Caco-2 (cell line): ENCODE data around the gene AGAP1. TPM values are rescaled to one million over a fixed set of nuclear protein-coding genes. Genes with fewer than 3 reads are reported as not detected.

Experiments used
- BruUV-seq: library from RNA; stranded (reverse); fragments of 400-500 nt; replicated peaks from 2 replicates; lab custom pipeline; 2021; lab: Mats Ljungman, UMichigan
- CTCF ChIA-PET: fragments of 300-600 bp; sonication (Branson Sonifier 250); formaldehyde crosslinking; loops from one replicate; lab custom pipeline; 2022; ENCODE audit warnings: antibody characterized with exemption; lab: Charles Lee
- POLR2A ChIA-PET: fragments of 300-600 bp; sonication (Branson Sonifier 250); formaldehyde crosslinking; loops from one replicate; lab custom pipeline; 2022; ENCODE audit warnings: antibody characterized with exemption; lab: Charles Lee
- DNase-seq, 2 experiments: peaks; one replicate each; pipeline versions ENCODE4 v3.0.0 to v3.0.0-alpha.2; 2020 to 2022
- H3K27me3 ChIP-seq: replicated peaks from 2 replicates; pipeline ENCODE4 v1.6.0; 2011; ENCODE audit warnings: low read length; ENCODE audit not compliant: control insufficient read depth, insufficient read depth
- H3K36me3 ChIP-seq: 2 replicates; pipeline ENCODE4 v1.5.1; 2011; ENCODE audit warnings: low read length; ENCODE audit not compliant: control insufficient read depth, insufficient read depth
- H3K4me1 ChIP-seq: fragments of 250-450 bp; sonication (Bioruptor Pico); 2 replicates; pipeline ENCODE4 v1.5.1; 2020; ENCODE audit warnings: mild to moderate bottlenecking
- H3K4me3 ChIP-seq: 2 replicates; pipeline ENCODE4 v1.5.1; 2011; ENCODE audit warnings: low read depth, mild to moderate bottlenecking, control low read depth, low read length
- H3K9me3 ChIP-seq: fragments of 250-450 bp; sonication (Bioruptor Pico); 2 replicates; pipeline ENCODE4 v1.5.1; 2020; ENCODE audit warnings: mild to moderate bottlenecking, moderate library complexity
- H3K27ac Mint-ChIP-seq: one replicate; pipeline ENCODE4 v1.8.0; 2022; ENCODE audit warnings: mixed read lengths; ENCODE audit not compliant: unreplicated experiment
- H3K27me3 Mint-ChIP-seq: one replicate; pipeline ENCODE4 v1.8.0; 2022; ENCODE audit warnings: mixed read lengths; ENCODE audit not compliant: insufficient read depth, unreplicated experiment
- H3K36me3 Mint-ChIP-seq: one replicate; pipeline ENCODE4 v1.8.0; 2022; ENCODE audit warnings: mild to moderate bottlenecking, mixed read lengths; ENCODE audit not compliant: insufficient read depth, unreplicated experiment
- H3K4me1 Mint-ChIP-seq: one replicate; pipeline ENCODE4 v1.8.0; 2022; ENCODE audit warnings: low read depth, mixed read lengths; ENCODE audit not compliant: unreplicated experiment
- H3K4me3 Mint-ChIP-seq: one replicate; pipeline ENCODE4 v1.8.0; 2022; ENCODE audit warnings: mild to moderate bottlenecking, moderate library complexity, mixed read lengths; ENCODE audit not compliant: unreplicated experiment
- H3K9me3 Mint-ChIP-seq: one replicate; pipeline ENCODE4 v1.8.0; 2022; ENCODE audit warnings: mixed read lengths; ENCODE audit not compliant: unreplicated experiment
- CTCF ChIP-seq, 2 experiments: fragments of 200-600 bp in 1 of 2; IDR thresholded peaks; 1 replicate in 1 of 2; 2 replicates in 1 of 2; pipeline versions ENCODE4 v1.5.1 to v1.8.0; 2011 to 2022; ENCODE audit warnings: antibody characterized with exemption in 1 of 2, control low read depth in 1 of 2, inconsistent platforms in 1 of 2, low read depth in 1 of 2, low read length in 1 of 2, mild to moderate bottlenecking in 1 of 2, moderate library complexity in 1 of 2; ENCODE audit not compliant: insufficient read depth in 1 of 2, severe bottlenecking in 1 of 2, unreplicated experiment in 1 of 2
- intact Hi-C: fragments of 100-400 bp; cut with micrococcal nuclease; formaldehyde crosslinking; loops from one replicate; pipeline ENCODE4 v1.10.0; 2022; ENCODE audit not compliant: unreplicated experiment
- total RNA-seq: library from RNA; stranded (reverse); gene quantifications from 2 replicates; pipeline ENCODE4 v1.2.3, GENCODE V29; 2022

Gene AGAP1
- total RNA-seq, 1 experiment from 2014 or later, result 41.7 TPM

GRCh38 chr2:236146436-236146835 is 652.6 kb downstream of the AGAP1 start:
- intact Hi-C loops, result no loop called here
- ChIA-PET CTCF (interaction anchor here (0.6 kb wide), 1 partner anchor 11 kb away, joined by 7 read pairs; no protein-coding TSS in a partner anchor), POLR2A (no interaction called here)

GRCh38 chr2:236155406-236155805 is 661.6 kb downstream of the AGAP1 start:
- no peaks in the 10 kb centered on the region for H3K9me3 ChIP-seq
- Mint-ChIP-seq H3K36me3 (no peaks in the 10 kb centered on the region), H3K27me3 (peaks cover 7% of the 10 kb centered on the region), H3K9me3 (peaks cover 15% of the 10 kb centered on the region), H3K4me1 (no peaks in the 10 kb centered on the region), H3K27ac (no peak overlapping the region), H3K4me3 (no peak overlapping the region)
- no peaks in the 10 kb centered on the region for H3K27me3 ChIP-seq
- no peak for TF ChIP-seq CTCF (IDR thresholded peaks at IDR 0.05; ENCODE audit: insufficient read depth in 1 of 2, low read depth in 1 of 2, low read length in 1 of 2, severe bottlenecking in 1 of 2, unreplicated experiment in 1 of 2)
- DNase-seq, result no peak
- H3K4me1 ChIP-seq, result no peaks in the 10 kb centered on the region
- H3K36me3 ChIP-seq, result no peaks in the 10 kb centered on the region
- no peak overlapping the region for H3K4me3 ChIP-seq
- ChIA-PET POLR2A (no interaction called here), CTCF (no interaction called here)
- no TSS peak for BruUV-seq
- intact Hi-C loops, result no loop called here

More at GRCh38 chr2:236146436-236146835, 652.6 kb downstream of the AGAP1 start:
- H3K36me3 Mint-ChIP-seq, result no peaks in the 10 kb centered on the region
- DNase-seq, result no peak
- H3K4me3 Mint-ChIP-seq, result no peak overlapping the region
- no peaks in the 10 kb centered on the region for H3K27me3 Mint-ChIP-seq
- BruUV-seq, result no TSS peak
- no peaks in the 10 kb centered on the region for H3K9me3 Mint-ChIP-seq
- Histone ChIP-seq H3K27me3 (no peaks in the 10 kb centered on the region), H3K9me3 (no peaks in the 10 kb centered on the region), H3K36me3 (no peaks in the 10 kb centered on the region), H3K4me1 (no peaks in the 10 kb centered on the region), H3K4me3 (no peak overlapping the region)
- no peak for TF ChIP-seq CTCF (IDR thresholded peaks at IDR 0.05; ENCODE audit: insufficient read depth in 1 of 2, low read depth in 1 of 2, low read length in 1 of 2, severe bottlenecking in 1 of 2, unreplicated experiment in 1 of 2)
- H3K4me1 Mint-ChIP-seq, result no peaks in the 10 kb centered on the region
- no peak overlapping the region for H3K27ac Mint-ChIP-seq

- H3K9me3 Mint-ChIP-seq, result peaks cover 15% of the 10 kb centered on the region
- no peaks in the 10 kb centered on the region for H3K9me3 ChIP-seq
- no peak for TF ChIP-seq CTCF (IDR thresholded peaks at IDR 0.05; ENCODE audit: insufficient read depth in 1 of 2, low read depth in 1 of 2, low read length in 1 of 2, severe bottlenecking in 1 of 2, unreplicated experiment in 1 of 2)
- intact Hi-C loops, result no loop called here
- no peak overlapping the region for H3K4me3 ChIP-seq
- CTCF ChIA-PET, result no interaction called here
- no peaks in the 10 kb centered on the region for H3K4me1 Mint-ChIP-seq
- no peak overlapping the region for H3K4me3 Mint-ChIP-seq
- no peaks in the 10 kb centered on the region for H3K4me1 ChIP-seq
- H3K27ac Mint-ChIP-seq, result no peak overlapping the region
- no peak for DNase-seq
- H3K36me3 ChIP-seq, result no peaks in the 10 kb centered on the region
- H3K27me3 Mint-ChIP-seq, result peaks cover 7% of the 10 kb centered on the region
- H3K27me3 ChIP-seq, result no peaks in the 10 kb centered on the region
- no peaks in the 10 kb centered on the region for H3K36me3 Mint-ChIP-seq
- BruUV-seq, result no TSS peak
- POLR2A ChIA-PET, result no interaction called here
Measured at GRCh38 chr2:236156095-236156859, 662.4 kb downstream of the AGAP1 start.
